GM12873 (cell line): ENCODE measurements around the gene CDC6.

Experiments used
- CTCF ChIP-seq: IDR thresholded peaks from 2 replicates; pipeline ENCODE4 v1.5.1; 2012; ENCODE audit warnings: low read depth, mild to moderate bottlenecking, moderate library complexity, low read length, control low read depth; ENCODE audit not compliant: insufficient read depth; ENCODE audit errors: missing control alignments

Gene CDC6

DNA sequence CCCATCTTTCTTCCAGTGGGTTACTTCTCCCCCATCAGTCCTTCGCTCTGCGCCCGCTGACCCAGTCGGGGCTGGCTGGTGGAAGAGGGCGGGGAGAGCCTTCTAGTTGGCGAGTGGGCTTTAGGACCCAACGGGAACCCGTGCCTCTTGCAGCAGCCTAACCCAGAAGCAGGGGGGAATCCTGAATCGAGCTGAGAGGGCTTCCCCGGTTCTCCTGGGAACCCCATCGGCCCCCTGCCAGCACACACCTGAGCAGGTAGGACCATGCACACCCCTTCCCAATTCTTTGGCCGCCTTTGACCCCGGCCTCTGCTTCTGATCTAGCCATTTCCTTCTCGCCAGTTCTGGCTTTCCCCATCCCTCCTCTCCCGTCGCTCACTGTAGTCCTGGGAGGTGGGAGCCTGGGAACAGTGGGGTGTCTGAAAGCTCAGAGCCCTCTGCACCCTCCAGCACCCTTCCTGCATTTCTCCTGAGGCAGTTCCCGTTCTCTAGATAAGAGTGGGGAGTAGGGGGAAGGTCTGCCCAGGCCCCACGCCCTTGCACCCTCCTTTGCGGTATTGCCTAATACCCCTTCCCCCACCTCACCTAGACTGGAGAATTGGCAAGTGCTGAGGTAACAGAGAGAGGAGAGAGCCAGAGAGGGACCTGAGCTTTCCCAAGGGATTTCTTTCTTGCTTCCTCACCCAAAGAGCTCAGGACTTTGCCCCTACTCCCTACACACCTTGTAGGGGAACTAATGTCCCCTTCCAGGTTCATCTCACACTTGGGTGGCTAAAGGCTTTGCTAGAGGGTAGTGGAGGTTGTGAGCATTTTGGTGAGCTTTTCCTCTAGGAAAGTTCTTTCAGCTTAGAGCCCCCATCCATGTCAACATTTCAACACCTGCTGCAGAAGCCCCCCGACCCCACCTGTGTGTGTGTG is 21.6 kb downstream of the CDC6 start, which contains the start of gene RARA:
RARA (plus strand) TSS at position 150 of the 918 bp plus-strand sequence. CDS start 22,039 bp downstream, outside the sequence.
- TF ChIP-seq CTCF, result no peak

DNA sequence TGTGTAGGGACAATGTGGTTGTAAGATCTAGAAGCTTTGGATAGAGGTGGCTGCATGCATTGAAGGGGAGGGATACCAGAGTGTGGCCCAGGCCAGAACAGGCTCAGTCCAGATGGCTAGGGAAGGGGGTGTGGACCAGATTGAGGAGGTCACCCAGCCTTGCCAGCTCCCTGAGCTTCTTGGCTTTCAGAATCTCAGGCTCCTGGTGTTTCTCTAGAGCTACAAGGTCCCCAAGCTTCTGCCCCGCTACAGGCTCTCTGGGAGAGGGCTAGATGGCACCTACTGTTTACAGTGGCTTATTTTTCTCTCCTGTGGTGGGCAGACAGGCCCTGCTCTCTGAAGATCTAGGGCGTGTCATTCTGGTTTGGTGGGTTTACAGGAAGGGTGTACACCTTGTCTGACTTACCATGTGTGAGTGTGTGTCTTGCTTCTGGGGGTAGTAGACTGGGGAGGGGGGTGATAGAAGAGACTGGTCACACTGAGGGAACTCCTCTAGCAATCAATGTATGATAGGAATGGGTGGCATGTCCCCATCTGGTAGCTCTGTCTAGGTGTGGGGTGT is 22.4 kb downstream of the CDC6 start:
- no peak for TF ChIP-seq CTCF

DNA sequence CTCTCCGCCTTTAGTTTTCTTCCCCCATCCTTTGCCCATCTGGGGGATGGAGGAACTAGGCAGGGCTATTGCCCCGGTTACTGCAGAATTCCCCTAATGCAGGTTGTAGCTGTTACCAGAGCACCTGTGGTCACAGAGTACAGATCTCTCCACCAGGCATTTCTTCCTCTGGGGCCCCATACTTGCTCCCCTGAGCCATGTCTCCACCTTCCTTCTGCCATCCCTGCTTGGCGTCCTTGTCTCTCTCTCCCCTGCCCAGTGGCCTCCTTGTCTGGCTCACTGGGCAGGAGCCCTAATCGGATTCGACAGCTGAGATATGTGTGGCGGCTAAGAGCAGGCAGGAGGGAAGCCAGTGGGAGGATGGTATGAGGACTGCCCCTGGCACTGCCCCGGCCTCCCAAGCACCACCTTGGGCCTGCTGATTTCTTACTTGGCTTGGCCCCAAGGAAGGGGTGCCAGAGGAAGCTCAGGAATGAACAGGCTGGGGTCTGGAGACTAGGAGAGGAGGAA is 23.3 kb downstream of the CDC6 start:
- TF ChIP-seq CTCF, result no peak

GRCh38 chr17:40311575-40311974 is 23.9 kb downstream of the CDC6 start:
- no peak for TF ChIP-seq CTCF

- no peak for TF ChIP-seq CTCF
Observed at GRCh38 chr17:40312131-40312731, 24.6 kb downstream of the CDC6 start.

- TF ChIP-seq CTCF, result no peak
Observed at GRCh38 chr17:40312893-40313667, 25.4 kb downstream of the CDC6 start.
